ENCODE data around the gene PLEKHG4.

The PLEKHG4 gene

GRCh38 chr16:67245186-67245585 lies 34.1 kb upstream of the PLEKHG4 start:
- no peaks in the 10 kb centered on the region for H3K79me2 ChIP-seq (ENCODE audit: insufficient read depth, low read length)
- no peaks in the 10 kb centered on the region for H3K9me3 ChIP-seq (ENCODE audit: insufficient read depth, low read length)
- H3K4me3 ChIP-seq (ENCODE audit: insufficient read depth, low read length, poor library complexity, severe bottlenecking) = no peak overlapping the region
- no peak overlapping the region for H2AFZ ChIP-seq (ENCODE audit: low read depth, low read length, severe bottlenecking)
- no peaks in the 10 kb centered on the region for H3K9me2 ChIP-seq (replicated peaks; ENCODE audit: insufficient read depth, low read length)
- no peaks in the 10 kb centered on the region for H3F3A ChIP-seq (ENCODE audit: insufficient read depth)
- H3K4me2 ChIP-seq (ENCODE audit: low read depth, low read length, poor library complexity, severe bottlenecking) = no peak overlapping the region
- no peaks in the 10 kb centered on the region for H3K36me3 ChIP-seq (ENCODE audit: low read length)
- H3K27ac ChIP-seq (ENCODE audit: low read depth, low read length) = no peak overlapping the region
- no peak overlapping the region for H3K9ac ChIP-seq (ENCODE audit: low read length)
- H3K27me3 ChIP-seq (ENCODE audit: low read length) = no peaks in the 10 kb centered on the region
- TF ChIP-seq EZH2phosphoT487 (conservative IDR thresholded peaks at IDR 0.05; ENCODE audit: low read length) = no peak
- TF ChIP-seq CTCF (IDR thresholded peaks at IDR 0.05; ENCODE audit: insufficient read depth, low read length, poor library complexity, severe bottlenecking) = no peak
- H4K20me1 ChIP-seq (ENCODE audit: low read depth, low read length) = no peaks in the 10 kb centered on the region; the same call in 1 of the 2 replicates

- Histone ChIP-seq H3K9ac (ENCODE audit: low read length) (peak overlapping the region; percentile 62; the same call in 1 of the 2 replicates), H3F3A (ENCODE audit: insufficient read depth) (no peaks in the 10 kb centered on the region), H3K27ac (ENCODE audit: low read depth, low read length) (no peak overlapping the region), H2AFZ (ENCODE audit: low read depth, low read length, severe bottlenecking) (no peak overlapping the region), H3K4me2 (ENCODE audit: low read depth, low read length, poor library complexity, severe bottlenecking) (peak overlapping the region; percentile 77), H4K20me1 (ENCODE audit: low read depth, low read length) (no peaks in the 10 kb centered on the region; the same call in 1 of the 2 replicates), H3K9me2 (replicated peaks; ENCODE audit: insufficient read depth, low read length) (no peaks in the 10 kb centered on the region), H3K27me3 (ENCODE audit: low read length) (no peaks in the 10 kb centered on the region), H3K9me3 (ENCODE audit: insufficient read depth, low read length) (no peaks in the 10 kb centered on the region), H3K4me3 (ENCODE audit: insufficient read depth, low read length, poor library complexity, severe bottlenecking) (no peak overlapping the region), H3K36me3 (ENCODE audit: low read length) (no peaks in the 10 kb centered on the region), H3K79me2 (ENCODE audit: insufficient read depth, low read length) (no peaks in the 10 kb centered on the region)
- TF ChIP-seq CTCF (IDR thresholded peaks at IDR 0.05; ENCODE audit: insufficient read depth, low read length, poor library complexity, severe bottlenecking) (no peak), EZH2phosphoT487 (conservative IDR thresholded peaks at IDR 0.05; ENCODE audit: low read length) (no peak)
Measured at GRCh38 chr16:67245674-67246080, 33.7 kb upstream of the PLEKHG4 start.

- no peaks in the 10 kb centered on the region for H3K79me2 ChIP-seq (ENCODE audit: insufficient read depth, low read length)
- no peaks in the 10 kb centered on the region for H3K9me3 ChIP-seq (ENCODE audit: insufficient read depth, low read length)
- H3K36me3 ChIP-seq (ENCODE audit: low read length) = no peaks in the 10 kb centered on the region
- no peak overlapping the region for H3K27ac ChIP-seq (ENCODE audit: low read depth, low read length)
- peak overlapping the region; percentile 62 for H3K9ac ChIP-seq (ENCODE audit: low read length)
- no peaks in the 10 kb centered on the region for H3F3A ChIP-seq (ENCODE audit: insufficient read depth)
- no peaks in the 10 kb centered on the region for H3K9me2 ChIP-seq (replicated peaks; ENCODE audit: insufficient read depth, low read length)
- peak overlapping the region; percentile 79 for H2AFZ ChIP-seq (ENCODE audit: low read depth, low read length, severe bottlenecking)
- no peaks in the 10 kb centered on the region; the same call in 1 of the 2 replicates for H4K20me1 ChIP-seq (ENCODE audit: low read depth, low read length)
- H3K4me2 ChIP-seq (ENCODE audit: low read depth, low read length, poor library complexity, severe bottlenecking) = peak overlapping the region; percentile 77
- H3K4me3 ChIP-seq (ENCODE audit: insufficient read depth, low read length, poor library complexity, severe bottlenecking) = peak overlapping the region; percentile 60
- no peak for TF ChIP-seq EZH2phosphoT487 (conservative IDR thresholded peaks at IDR 0.05; ENCODE audit: low read length)
- TF ChIP-seq CTCF (IDR thresholded peaks at IDR 0.05; ENCODE audit: insufficient read depth, low read length, poor library complexity, severe bottlenecking) = no peak
- no peaks in the 10 kb centered on the region for H3K27me3 ChIP-seq (ENCODE audit: low read length)
Measured at GRCh38 chr16:67246081-67246755, 33.1 kb upstream of the PLEKHG4 start.
